ELR (cell line): ENCODE data around the gene MUTYH.
"Not testable (repeated sequence)": the region's sequence is repeated elsewhere in the genome, so short reads cannot be mapped to it uniquely, and the experiment has no call there.

Source experiments
- DNase-seq: peaks from one replicate; pipeline ENCODE4 v3.0.0-alpha.2; 2015; ENCODE audit warnings: low read depth

MUTYH gene

GRCh38 chr1:45321444-45321843, 18.8 kb downstream of the MUTYH start:
- DNase-seq, result no peak

- no peak for DNase-seq
Observed at GRCh38 chr1:45319761-45320160, 20.5 kb downstream of the MUTYH start.

- no peak for DNase-seq
Observed at GRCh38 chr1:45317166-45317565, 23.1 kb downstream of the MUTYH start.

GRCh38 chr1:45314266-45314665, 26.0 kb downstream of the MUTYH start:
- DNase-seq, result no peak

GRCh38 chr1:45306905-45307304, 33.3 kb downstream of the MUTYH start:
- no peak for DNase-seq

GRCh38 chr1:45306319-45306718, 33.9 kb downstream of the MUTYH start:
- DNase-seq, result peak; percentile 91

GRCh38 chr1:45305231-45305630, 35.0 kb downstream of the MUTYH start:
- no peak for DNase-seq

GRCh38 chr1:45304311-45305081, 35.7 kb downstream of the MUTYH start:
- DNase-seq, result peak; percentile 34

GRCh38 chr1:45303520-45304310, 36.5 kb downstream of the MUTYH start:
- peak; percentile 98 for DNase-seq

GRCh38 chr1:45302505-45303150, 37.6 kb downstream of the MUTYH start:
- no peak for DNase-seq

- no peak for DNase-seq
Observed at GRCh38 chr1:45300669-45300997, 39.6 kb downstream of the MUTYH start.

- DNase-seq, result peak; percentile 85
Observed at GRCh38 chr1:45299981-45300668, 40.1 kb downstream of the MUTYH start.

- DNase-seq, result no peak
Observed at GRCh38 chr1:45299296-45299695, 40.9 kb downstream of the MUTYH start.

GRCh38 chr1:45297666-45298356, 42.4 kb downstream of the MUTYH start:
- no peak for DNase-seq

GRCh38 chr1:45291716-45292115, 48.5 kb downstream of the MUTYH start:
- no peak for DNase-seq

GRCh38 chr1:45291002-45291401, 49.2 kb downstream of the MUTYH start:
- not testable (repeated sequence) for DNase-seq

- DNase-seq, result not testable (repeated sequence)
Observed at GRCh38 chr1:45286521-45286920, 53.7 kb downstream of the MUTYH start.

- not testable (repeated sequence) for DNase-seq
Observed at GRCh38 chr1:45284858-45285257, 55.4 kb downstream of the MUTYH start.

GRCh38 chr1:45282351-45282750, 57.9 kb downstream of the MUTYH start:
- no peak for DNase-seq
